ENCODE measurements around the gene ZRANB3. TPM values are rescaled to one million over a fixed set of nuclear protein-coding genes. Genes with fewer than 3 reads are reported as not detected.
"Not testable (repeated sequence)": the region's sequence is repeated elsewhere in the genome, so short reads cannot be mapped to it uniquely, and the experiment has no call there.

The ZRANB3 gene
- total RNA-seq, 4 donors from 2014 or later: 1.6 to 7.4 (median 2.8) TPM

GRCh38 chr2:135422898-135423297 lies 108.1 kb downstream of the ZRANB3 start:
- Histone ChIP-seq H3K27me3 (no peaks in the 10 kb centered on the region), H3K27ac (no peak overlapping the region), H3K4me3 (no peak overlapping the region), H3K36me3 (no peaks in the 10 kb centered on the region), H3K4me1 (no peaks in the 10 kb centered on the region), H3K9me3 (no peaks in the 10 kb centered on the region)
- no peak for TF ChIP-seq POLR2A (IDR thresholded peaks at IDR 0.05)
- no peak for TF ChIP-seq CTCF (IDR thresholded peaks at IDR 0.05)
- DNase-seq: no peak

GRCh38 chr2:135411646-135412045 lies 119.4 kb downstream of the ZRANB3 start:
- no peaks in the 10 kb centered on the region for H3K4me1 ChIP-seq
- no peak for DNase-seq
- no peak for TF ChIP-seq CTCF (IDR thresholded peaks at IDR 0.05)
- TF ChIP-seq POLR2A (IDR thresholded peaks at IDR 0.05): no peak
- H3K27me3 ChIP-seq: no peaks in the 10 kb centered on the region
- no peak overlapping the region for H3K4me3 ChIP-seq
- no peaks in the 10 kb centered on the region for H3K9me3 ChIP-seq
- no peak overlapping the region for H3K27ac ChIP-seq
- no peaks in the 10 kb centered on the region for H3K36me3 ChIP-seq

- Histone ChIP-seq H3K27ac (no peak overlapping the region), H3K9me3 (no peaks in the 10 kb centered on the region), H3K4me1 (no peaks in the 10 kb centered on the region), H3K4me3 (no peak overlapping the region), H3K36me3 (no peaks in the 10 kb centered on the region), H3K27me3 (no peaks in the 10 kb centered on the region)
- DNase-seq: no peak
- no peak for TF ChIP-seq POLR2A (IDR thresholded peaks at IDR 0.05)
- TF ChIP-seq CTCF (IDR thresholded peaks at IDR 0.05): no peak
Observed at GRCh38 chr2:135409436-135409835, 121.6 kb downstream of the ZRANB3 start.

GRCh38 chr2:135396259-135396658 lies 134.8 kb downstream of the ZRANB3 start:
- H3K27ac ChIP-seq, DNase-seq, H3K4me3 ChIP-seq, H3K4me1 ChIP-seq, H3K27me3 ChIP-seq, H3K9me3 ChIP-seq, H3K36me3 ChIP-seq: not testable (repeated sequence)

- Histone ChIP-seq H3K9me3 (no peaks in the 10 kb centered on the region), H3K4me1 (no peaks in the 10 kb centered on the region), H3K27ac (no peak overlapping the region), H3K4me3 (no peak overlapping the region), H3K36me3 (no peaks in the 10 kb centered on the region), H3K27me3 (no peaks in the 10 kb centered on the region)
- TF ChIP-seq CTCF (IDR thresholded peaks at IDR 0.05) (no peak), POLR2A (IDR thresholded peaks at IDR 0.05) (no peak)
- DNase-seq: no peak
Observed at GRCh38 chr2:135386993-135387392, 144.0 kb downstream of the ZRANB3 start.

GRCh38 chr2:135378591-135378990 lies 152.4 kb downstream of the ZRANB3 start:
- TF ChIP-seq POLR2A (IDR thresholded peaks at IDR 0.05) (no peak), CTCF (IDR thresholded peaks at IDR 0.05) (no peak)
- DNase-seq: no peak
- no peaks in the 10 kb centered on the region for H3K9me3 ChIP-seq
- H3K27ac ChIP-seq: no peak overlapping the region
- H3K27me3 ChIP-seq: no peaks in the 10 kb centered on the region
- H3K4me1 ChIP-seq: no peaks in the 10 kb centered on the region
- no peaks in the 10 kb centered on the region for H3K36me3 ChIP-seq
- H3K4me3 ChIP-seq: no peak overlapping the region
